ENCODE results near the gene ANKRD49.
A peak's percentile ranks its signal among the peaks of the same experiment; 100 is the strongest.

The ANKRD49 gene

GRCh38 chr11:94493281-94494125 is at the start of gene ANKRD49, which contains the start of gene MRE11:
ANKRD49 (plus strand) TSS chr11:94493984; CDS start chr11:94496694, 2,710 bp downstream.
MRE11 (minus strand) TSS chr11:94493844; CDS start chr11:94492801, 1,043 bp downstream.
- TF ChIP-seq, protein P1, sequence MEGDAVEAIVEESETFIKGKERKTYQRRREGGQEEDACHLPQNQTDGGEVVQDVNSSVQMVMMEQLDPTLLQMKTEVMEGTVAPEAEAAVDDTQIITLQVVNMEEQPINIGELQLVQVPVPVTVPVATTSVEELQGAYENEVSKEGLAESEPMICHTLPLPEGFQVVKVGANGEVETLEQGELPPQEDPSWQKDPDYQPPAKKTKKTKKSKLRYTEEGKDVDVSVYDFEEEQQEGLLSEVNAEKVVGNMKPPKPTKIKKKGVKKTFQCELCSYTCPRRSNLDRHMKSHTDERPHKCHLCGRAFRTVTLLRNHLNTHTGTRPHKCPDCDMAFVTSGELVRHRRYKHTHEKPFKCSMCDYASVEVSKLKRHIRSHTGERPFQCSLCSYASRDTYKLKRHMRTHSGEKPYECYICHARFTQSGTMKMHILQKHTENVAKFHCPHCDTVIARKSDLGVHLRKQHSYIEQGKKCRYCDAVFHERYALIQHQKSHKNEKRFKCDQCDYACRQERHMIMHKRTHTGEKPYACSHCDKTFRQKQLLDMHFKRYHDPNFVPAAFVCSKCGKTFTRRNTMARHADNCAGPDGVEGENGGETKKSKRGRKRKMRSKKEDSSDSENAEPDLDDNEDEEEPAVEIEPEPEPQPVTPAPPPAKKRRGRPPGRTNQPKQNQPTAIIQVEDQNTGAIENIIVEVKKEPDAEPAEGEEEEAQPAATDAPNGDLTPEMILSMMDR (IDR thresholded peaks at IDR 0.05; ENCODE audit: borderline replicate concordance, insufficient read depth, low read depth, low read length), result no peak
- H3K4me3 ChIP-seq (ENCODE audit: low read depth, low read length), result peak within 1 kb of the TSS; percentile 82

DNA sequence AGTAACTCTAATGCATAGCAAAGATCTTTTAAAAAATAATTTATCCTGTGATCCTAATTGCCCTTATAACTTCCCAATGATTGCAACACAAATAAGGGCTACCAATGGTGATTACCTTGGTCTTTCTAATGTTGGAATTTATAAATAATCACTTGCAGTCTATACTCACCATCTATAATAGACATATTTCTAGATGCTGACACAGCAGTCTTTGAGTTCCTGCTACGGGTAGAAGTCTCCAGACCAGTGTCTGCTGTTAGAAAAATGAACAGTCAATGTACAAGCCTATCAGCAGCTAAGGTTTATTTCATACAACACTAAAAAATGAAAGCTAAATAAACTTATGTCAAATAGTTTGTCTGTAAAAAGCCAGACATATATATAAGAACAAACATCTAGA is 48.1 kb upstream of the ANKRD49 start:
- TF ChIP-seq, protein P1 (IDR thresholded peaks at IDR 0.05; ENCODE audit: borderline replicate concordance, insufficient read depth, low read depth, low read length), result no peak
- no peak overlapping the region for H3K4me3 ChIP-seq (ENCODE audit: low read depth, low read length)

DNA sequence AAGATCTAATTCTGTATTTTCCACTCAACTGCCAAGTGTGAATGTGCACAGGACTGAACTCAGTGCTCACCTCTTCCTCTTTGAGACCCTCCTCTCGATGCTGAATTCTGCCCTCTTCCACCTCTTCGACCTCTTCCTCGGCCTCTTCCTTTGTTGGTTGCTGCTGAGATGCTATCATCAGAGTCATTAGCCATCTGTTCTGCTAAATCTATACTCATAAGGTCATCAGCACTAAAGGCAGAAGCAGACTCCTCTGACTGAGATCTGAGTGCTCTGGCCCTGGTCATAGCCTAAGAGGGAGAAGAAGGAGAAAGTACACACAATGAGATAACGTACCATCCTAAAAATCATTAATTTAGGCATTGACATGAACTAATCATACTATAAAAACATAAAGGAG is 46.6 kb upstream of the ANKRD49 start:
- TF ChIP-seq, protein P1 (IDR thresholded peaks at IDR 0.05; ENCODE audit: borderline replicate concordance, insufficient read depth, low read depth, low read length), result no peak

DNA sequence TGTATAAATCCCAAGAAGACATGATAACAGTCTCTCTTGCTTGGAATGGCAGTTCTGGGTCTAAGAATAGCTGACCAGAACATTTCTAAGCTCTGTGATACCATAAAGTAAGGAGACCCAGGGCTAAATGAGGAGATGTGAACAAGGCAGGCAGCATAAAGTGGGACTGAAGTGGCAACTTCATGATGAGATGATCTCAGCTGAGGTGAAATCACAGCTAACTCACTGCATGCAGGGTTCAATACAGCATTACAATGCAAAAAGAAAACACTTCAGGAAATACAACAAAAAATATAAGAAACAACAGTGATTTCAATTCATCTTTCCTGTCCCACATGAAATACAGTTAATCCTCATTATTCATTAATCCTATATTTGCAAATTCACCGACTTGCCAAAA is 44.8 kb upstream of the ANKRD49 start:
- TF ChIP-seq, protein P1 (IDR thresholded peaks at IDR 0.05; ENCODE audit: borderline replicate concordance, insufficient read depth, low read depth, low read length), result no peak

More for the DNA sequence above, 46.6 kb upstream of the ANKRD49 start:
- no peak overlapping the region for H3K4me3 ChIP-seq (ENCODE audit: low read depth, low read length)

DNA sequence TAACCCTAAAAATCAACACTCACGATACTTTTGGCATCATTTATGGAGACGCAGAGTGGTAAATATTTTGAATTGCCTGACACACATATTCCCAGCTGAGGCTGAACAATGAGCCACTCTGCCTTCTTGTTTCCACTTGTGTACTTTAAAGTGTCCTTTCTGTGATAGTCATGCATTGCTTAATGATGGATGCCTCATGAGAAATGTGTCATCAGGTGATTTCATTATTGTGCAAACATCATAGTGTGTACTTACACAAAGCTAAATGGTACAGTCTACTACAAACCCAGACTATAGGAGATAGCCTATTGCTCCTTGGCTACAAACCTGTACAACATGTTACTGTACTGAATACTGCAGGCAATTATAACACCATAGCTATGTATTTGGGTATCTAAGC is 44.3 kb upstream of the ANKRD49 start:
- TF ChIP-seq, protein P1 (IDR thresholded peaks at IDR 0.05; ENCODE audit: borderline replicate concordance, insufficient read depth, low read depth, low read length), result no peak
- H3K4me3 ChIP-seq (ENCODE audit: low read depth, low read length), result no peak overlapping the region

More for the DNA sequence above, 44.8 kb upstream of the ANKRD49 start:
- no peak overlapping the region for H3K4me3 ChIP-seq (ENCODE audit: low read depth, low read length)

DNA sequence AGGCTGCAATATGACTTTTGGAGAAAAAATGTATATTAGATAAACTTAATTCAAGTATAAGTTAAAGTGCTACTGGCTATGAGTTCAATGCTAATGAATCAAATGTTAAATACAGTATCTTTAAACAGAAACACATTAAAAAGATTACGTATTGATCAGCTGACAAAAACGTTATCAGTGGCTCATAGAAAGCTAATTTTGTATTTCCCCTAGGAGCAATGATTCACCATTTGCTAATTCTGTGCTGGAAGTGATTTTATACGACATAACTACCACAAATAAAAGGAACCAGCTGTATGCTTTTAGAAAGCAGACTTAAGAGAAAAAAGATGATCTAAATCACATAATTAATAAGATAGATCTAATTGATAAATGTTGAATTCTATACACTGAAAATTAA is 43.7 kb upstream of the ANKRD49 start:
- TF ChIP-seq, protein P1 (IDR thresholded peaks at IDR 0.05; ENCODE audit: borderline replicate concordance, insufficient read depth, low read depth, low read length), result no peak
- H3K4me3 ChIP-seq (ENCODE audit: low read depth, low read length), result no peak overlapping the region

DNA sequence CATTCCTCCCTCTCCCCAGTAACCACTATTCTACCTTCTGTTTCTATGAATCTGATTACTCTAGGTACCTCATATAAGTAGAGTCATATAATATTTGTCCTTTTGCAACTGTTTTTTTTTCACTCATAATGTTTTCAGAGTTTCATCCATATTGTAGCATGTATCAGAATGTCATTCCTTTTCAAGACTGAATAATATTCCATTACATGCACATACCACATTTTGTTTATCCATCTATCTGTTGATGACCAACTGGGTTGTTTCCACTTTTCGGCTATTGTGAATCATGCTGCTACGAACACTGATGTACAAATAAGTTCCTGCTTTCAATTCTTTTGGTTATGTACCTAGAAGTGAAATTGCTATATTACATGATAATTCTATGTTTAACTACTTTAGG is 40.8 kb upstream of the ANKRD49 start:
- H3K4me3 ChIP-seq (ENCODE audit: low read depth, low read length), result no peak overlapping the region
- TF ChIP-seq, protein P1 (IDR thresholded peaks at IDR 0.05; ENCODE audit: borderline replicate concordance, insufficient read depth, low read depth, low read length), result no peak
